GM23338 (cell line): ENCODE data around the gene PLEKHG2. TPM values are rescaled to one million over a fixed set of nuclear protein-coding genes. Genes with fewer than 3 reads are reported as not detected.

Experiments used
- ATAC-seq: fragments of 200-7000 bp; cut with Tn5 transposase; 3 replicates; pipeline ENCODE4 v1.9.1; 2020
- DNase-seq: peaks from one replicate; pipeline ENCODE4 v3.0.0-alpha.2; 2015; ENCODE audit warnings: low spot score
- H2AFZ ChIP-seq: fragments of 200-600 bp; sonication (generic); 2 replicates; pipeline ENCODE4 v1.8.0; 2016; ENCODE audit warnings: antibody characterized with exemption, mild to moderate bottlenecking, moderate library complexity
- H3F3A ChIP-seq: fragments of 200-600 bp; sonication (generic); replicated peaks from 2 replicates; pipeline ENCODE4 v1.8.0; 2017; ENCODE audit warnings: antibody characterized with exemption, mixed run types, low read depth
- H3K27ac ChIP-seq: fragments of 200-600 bp; sonication (generic); 2 replicates; pipeline ENCODE4 v1.6.1; 2016; ENCODE audit warnings: low read depth
- H3K27me3 ChIP-seq: fragments of 200-600 bp; sonication (generic); 2 replicates; pipeline ENCODE4 v1.8.0; 2016; ENCODE audit warnings: mild to moderate bottlenecking, mixed run types, moderate library complexity; ENCODE audit not compliant: insufficient read depth
- H3K36me3 ChIP-seq: fragments of 200-600 bp; sonication (generic); 2 replicates; pipeline ENCODE4 v1.8.0; 2016; ENCODE audit warnings: mild to moderate bottlenecking; ENCODE audit not compliant: insufficient read depth
- H3K4me1 ChIP-seq: fragments of 200-600 bp; sonication (generic); 2 replicates; pipeline ENCODE4 v1.8.0; 2016; ENCODE audit warnings: mild to moderate bottlenecking, moderate library complexity; ENCODE audit not compliant: insufficient read depth
- H3K4me2 ChIP-seq: fragments of 200-600 bp; sonication (generic); 2 replicates; pipeline ENCODE4 v1.7.1; 2017; ENCODE audit warnings: mixed run types
- H3K4me3 ChIP-seq: fragments of 200-600 bp; sonication (generic); 2 replicates; pipeline ENCODE4 v1.6.1; 2016; ENCODE audit warnings: mixed run types
- H3K79me2 ChIP-seq: fragments of 200-600 bp; sonication (generic); replicated peaks from 2 replicates; pipeline ENCODE4 v1.8.0; 2017; ENCODE audit warnings: mild to moderate bottlenecking; ENCODE audit not compliant: insufficient read depth
- H3K9me2 ChIP-seq: fragments of 200-600 bp; sonication (generic); 2 replicates; pipeline ENCODE4 v1.8.0; 2017; ENCODE audit not compliant: insufficient read depth
- H4K20me1 ChIP-seq: fragments of 200-600 bp; sonication (generic); replicated peaks from 2 replicates; pipeline ENCODE4 v1.8.0; 2017; ENCODE audit warnings: mild to moderate bottlenecking; ENCODE audit not compliant: insufficient read depth
- H3K27ac Mint-ChIP-seq: 2 replicates; pipeline ENCODE4 v1.8.0; 2020; ENCODE audit warnings: inconsistent platforms, mild to moderate bottlenecking, moderate library complexity, mixed read lengths
- H3K27me3 Mint-ChIP-seq: 3 replicates; pipeline ENCODE4 v1.8.0; 2022; ENCODE audit warnings: low read depth, mild to moderate bottlenecking, moderate library complexity, mixed read lengths, inconsistent platforms; ENCODE audit not compliant: insufficient read depth, poor library complexity
- H3K36me3 Mint-ChIP-seq: 3 replicates; pipeline ENCODE4 v1.8.0; 2021; ENCODE audit warnings: low read depth, mild to moderate bottlenecking, inconsistent platforms, moderate library complexity, mixed read lengths
- H3K4me1 Mint-ChIP-seq: 3 replicates; pipeline ENCODE4 v1.8.0; 2020; ENCODE audit warnings: mild to moderate bottlenecking, inconsistent platforms, mixed read lengths
- H3K4me3 Mint-ChIP-seq: 3 replicates; pipeline ENCODE4 v1.8.0; 2021; ENCODE audit warnings: moderate library complexity, mild to moderate bottlenecking, inconsistent platforms, mixed read lengths
- H3K9me3 Mint-ChIP-seq: 3 replicates; pipeline ENCODE4 v1.8.0; 2020; ENCODE audit warnings: moderate library complexity, mild to moderate bottlenecking, inconsistent platforms, mixed read lengths
- CREB1 ChIP-seq: fragments of 250-450 bp; sonication (Bioruptor Pico); IDR thresholded peaks from 2 replicates; pipeline ENCODE4 v1.5.0; 2020; ENCODE audit warnings: low read depth, mild to moderate bottlenecking, moderate library complexity
- ETS1 ChIP-seq: IDR thresholded peaks from 2 replicates; pipeline ENCODE4 v1.6.1; 2016; ENCODE audit warnings: antibody characterized with exemption
- EZH2 ChIP-seq: fragments of 200-600 bp; sonication (generic); IDR thresholded peaks from one replicate; pipeline ENCODE4 v1.8.0; 2017; ENCODE audit warnings: antibody characterized with exemption, mild to moderate bottlenecking, low read depth; ENCODE audit not compliant: unreplicated experiment
- EZH2phosphoT487 ChIP-seq: fragments of 200-600 bp; sonication (generic); IDR thresholded peaks from one replicate; pipeline ENCODE4 v1.8.1; 2018; ENCODE audit warnings: antibody characterized with exemption; ENCODE audit not compliant: unreplicated experiment
- JUNB ChIP-seq: IDR thresholded peaks from one replicate; pipeline ENCODE4 v1.6.1; 2016; ENCODE audit warnings: antibody characterized with exemption; ENCODE audit not compliant: unreplicated experiment
- NANOG ChIP-seq: IDR thresholded peaks from 2 replicates; pipeline ENCODE4 v1.6.1; 2016; ENCODE audit warnings: antibody characterized with exemption, borderline replicate concordance
- POLR2AphosphoS5 ChIP-seq: IDR thresholded peaks from 2 replicates; pipeline ENCODE4 v1.6.1; 2016; ENCODE audit warnings: antibody characterized with exemption, low read depth
- REST ChIP-seq: IDR thresholded peaks from one replicate; pipeline ENCODE4 v1.6.1; 2018; ENCODE audit warnings: antibody characterized with exemption; ENCODE audit not compliant: unreplicated experiment
- STAT1 ChIP-seq: IDR thresholded peaks from one replicate; pipeline ENCODE4 v1.6.1; 2016; ENCODE audit warnings: antibody characterized with exemption; ENCODE audit not compliant: unreplicated experiment
- ZNF114 ChIP-seq: fragments of 250-450 bp; sonication (Bioruptor Pico); IDR thresholded peaks from 2 replicates; pipeline ENCODE4 v1.5.0; 2020; ENCODE audit warnings: mild to moderate bottlenecking, moderate library complexity
- ZNF331 ChIP-seq: fragments of 250-450 bp; sonication (Bioruptor Pico); IDR thresholded peaks from 2 replicates; pipeline ENCODE4 v1.5.0; 2020; ENCODE audit warnings: low read depth, mild to moderate bottlenecking, moderate library complexity
- polyA plus RNA-seq: library from polyadenylated mRNA; unstranded; fragments of >200 nt; fragmentation: Nextera tagmentation; extraction: Ambion mirVana; gene quantifications from 2 replicates; pipeline ENCODE4 v1.2.1, GENCODE V29; 2016
- total RNA-seq: library from RNA; depleted of rRNA; stranded (reverse); fragments of >200 nt; shearing (Covaris generic); gene quantifications from 2 replicates; pipeline ENCODE4 v1.2.3, GENCODE V29; 2014
- TF ChIP-seq, protein P1 (sequence below): fragments of 250-450 bp; sonication (Bioruptor Pico); IDR thresholded peaks from 2 replicates; pipeline ENCODE4 v1.5.0; 2020; ENCODE audit warnings: mild to moderate bottlenecking, moderate library complexity
- TF ChIP-seq, protein P2 (sequence below), 2 experiments: fragments of 200-600 bp in 1 of 2; sonication (generic) in 1 of 2; conservative IDR thresholded peaks; 2 replicates each; pipeline versions ENCODE4 v1.5.1 to v1.6.1; 2016 to 2017; ENCODE audit warnings: antibody characterized with exemption in 2 of 2, low read depth in 2 of 2, mild to moderate bottlenecking in 2 of 2, moderate library complexity in 1 of 2

Gene PLEKHG2
- total and polyA plus RNA-seq, 2 experiments from 2014 or later, result 15.5 to 41.3 TPM

DNA sequence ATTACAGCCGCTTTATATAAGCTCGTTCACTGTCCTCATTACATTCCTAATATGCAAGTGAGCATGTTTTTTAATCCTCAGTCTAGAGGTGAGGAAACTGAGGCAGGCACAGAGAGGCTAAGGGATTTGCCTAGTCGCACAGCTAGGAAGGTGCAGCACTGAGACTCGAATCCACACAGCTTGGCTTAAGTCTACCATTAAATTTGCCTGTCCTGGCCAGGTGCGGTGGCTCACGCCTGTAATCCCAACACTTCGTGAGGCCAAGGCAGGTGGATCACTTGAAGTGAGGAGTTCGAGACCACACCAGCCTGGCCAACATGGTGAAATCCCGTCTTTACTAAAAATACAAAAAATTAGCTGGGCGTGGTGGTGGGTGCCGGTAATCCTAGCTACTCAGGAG lies 15.2 kb downstream of the PLEKHG2 start:
- Histone ChIP-seq H3K4me3 (no peak overlapping the region; the same call in 1 of the 2 replicates), H3K79me2 (no peaks in the 10 kb centered on the region), H4K20me1 (peaks cover 6% of the 10 kb centered on the region; the same call in 1 of the 2 replicates), H3K27me3 (no peaks in the 10 kb centered on the region), H3K36me3 (peaks cover 8% of the 10 kb centered on the region; the same call in 1 of the 2 replicates), H3K27ac (peak overlapping the region; percentile 100), H3F3A (peaks cover 31% of the 10 kb centered on the region), H3K4me1 (peaks cover 26% of the 10 kb centered on the region), H2AFZ (no peak overlapping the region), H3K9me2 (no peaks in the 10 kb centered on the region), H3K4me2 (peak overlapping the region; percentile 82)
- DNase-seq, result no peak
- Mint-ChIP-seq H3K27me3 (peaks cover 34% of the 10 kb centered on the region), H3K9me3 (no peaks in the 10 kb centered on the region; the same call in 2 of the 3 replicates), H3K36me3 (peaks cover 53% of the 10 kb centered on the region), H3K4me1 (peaks cover 33% of the 10 kb centered on the region), H3K27ac (peak overlapping the region; percentile 98), H3K4me3 (no peak overlapping the region)
- TF ChIP-seq ZNF331 (no peak), POLR2AphosphoS5 (no peak; the same call in none of the 2 replicates), JUNB (no peak), CREB1 (CRISPR knock-in tag) (no peak), STAT1 (no peak), REST (no peak), EZH2phosphoT487 (no peak), ETS1 (no peak), ZNF114 (CRISPR knock-in tag) (no peak), EZH2 (no peak), NANOG (no peak)
- TF ChIP-seq, protein P1, sequence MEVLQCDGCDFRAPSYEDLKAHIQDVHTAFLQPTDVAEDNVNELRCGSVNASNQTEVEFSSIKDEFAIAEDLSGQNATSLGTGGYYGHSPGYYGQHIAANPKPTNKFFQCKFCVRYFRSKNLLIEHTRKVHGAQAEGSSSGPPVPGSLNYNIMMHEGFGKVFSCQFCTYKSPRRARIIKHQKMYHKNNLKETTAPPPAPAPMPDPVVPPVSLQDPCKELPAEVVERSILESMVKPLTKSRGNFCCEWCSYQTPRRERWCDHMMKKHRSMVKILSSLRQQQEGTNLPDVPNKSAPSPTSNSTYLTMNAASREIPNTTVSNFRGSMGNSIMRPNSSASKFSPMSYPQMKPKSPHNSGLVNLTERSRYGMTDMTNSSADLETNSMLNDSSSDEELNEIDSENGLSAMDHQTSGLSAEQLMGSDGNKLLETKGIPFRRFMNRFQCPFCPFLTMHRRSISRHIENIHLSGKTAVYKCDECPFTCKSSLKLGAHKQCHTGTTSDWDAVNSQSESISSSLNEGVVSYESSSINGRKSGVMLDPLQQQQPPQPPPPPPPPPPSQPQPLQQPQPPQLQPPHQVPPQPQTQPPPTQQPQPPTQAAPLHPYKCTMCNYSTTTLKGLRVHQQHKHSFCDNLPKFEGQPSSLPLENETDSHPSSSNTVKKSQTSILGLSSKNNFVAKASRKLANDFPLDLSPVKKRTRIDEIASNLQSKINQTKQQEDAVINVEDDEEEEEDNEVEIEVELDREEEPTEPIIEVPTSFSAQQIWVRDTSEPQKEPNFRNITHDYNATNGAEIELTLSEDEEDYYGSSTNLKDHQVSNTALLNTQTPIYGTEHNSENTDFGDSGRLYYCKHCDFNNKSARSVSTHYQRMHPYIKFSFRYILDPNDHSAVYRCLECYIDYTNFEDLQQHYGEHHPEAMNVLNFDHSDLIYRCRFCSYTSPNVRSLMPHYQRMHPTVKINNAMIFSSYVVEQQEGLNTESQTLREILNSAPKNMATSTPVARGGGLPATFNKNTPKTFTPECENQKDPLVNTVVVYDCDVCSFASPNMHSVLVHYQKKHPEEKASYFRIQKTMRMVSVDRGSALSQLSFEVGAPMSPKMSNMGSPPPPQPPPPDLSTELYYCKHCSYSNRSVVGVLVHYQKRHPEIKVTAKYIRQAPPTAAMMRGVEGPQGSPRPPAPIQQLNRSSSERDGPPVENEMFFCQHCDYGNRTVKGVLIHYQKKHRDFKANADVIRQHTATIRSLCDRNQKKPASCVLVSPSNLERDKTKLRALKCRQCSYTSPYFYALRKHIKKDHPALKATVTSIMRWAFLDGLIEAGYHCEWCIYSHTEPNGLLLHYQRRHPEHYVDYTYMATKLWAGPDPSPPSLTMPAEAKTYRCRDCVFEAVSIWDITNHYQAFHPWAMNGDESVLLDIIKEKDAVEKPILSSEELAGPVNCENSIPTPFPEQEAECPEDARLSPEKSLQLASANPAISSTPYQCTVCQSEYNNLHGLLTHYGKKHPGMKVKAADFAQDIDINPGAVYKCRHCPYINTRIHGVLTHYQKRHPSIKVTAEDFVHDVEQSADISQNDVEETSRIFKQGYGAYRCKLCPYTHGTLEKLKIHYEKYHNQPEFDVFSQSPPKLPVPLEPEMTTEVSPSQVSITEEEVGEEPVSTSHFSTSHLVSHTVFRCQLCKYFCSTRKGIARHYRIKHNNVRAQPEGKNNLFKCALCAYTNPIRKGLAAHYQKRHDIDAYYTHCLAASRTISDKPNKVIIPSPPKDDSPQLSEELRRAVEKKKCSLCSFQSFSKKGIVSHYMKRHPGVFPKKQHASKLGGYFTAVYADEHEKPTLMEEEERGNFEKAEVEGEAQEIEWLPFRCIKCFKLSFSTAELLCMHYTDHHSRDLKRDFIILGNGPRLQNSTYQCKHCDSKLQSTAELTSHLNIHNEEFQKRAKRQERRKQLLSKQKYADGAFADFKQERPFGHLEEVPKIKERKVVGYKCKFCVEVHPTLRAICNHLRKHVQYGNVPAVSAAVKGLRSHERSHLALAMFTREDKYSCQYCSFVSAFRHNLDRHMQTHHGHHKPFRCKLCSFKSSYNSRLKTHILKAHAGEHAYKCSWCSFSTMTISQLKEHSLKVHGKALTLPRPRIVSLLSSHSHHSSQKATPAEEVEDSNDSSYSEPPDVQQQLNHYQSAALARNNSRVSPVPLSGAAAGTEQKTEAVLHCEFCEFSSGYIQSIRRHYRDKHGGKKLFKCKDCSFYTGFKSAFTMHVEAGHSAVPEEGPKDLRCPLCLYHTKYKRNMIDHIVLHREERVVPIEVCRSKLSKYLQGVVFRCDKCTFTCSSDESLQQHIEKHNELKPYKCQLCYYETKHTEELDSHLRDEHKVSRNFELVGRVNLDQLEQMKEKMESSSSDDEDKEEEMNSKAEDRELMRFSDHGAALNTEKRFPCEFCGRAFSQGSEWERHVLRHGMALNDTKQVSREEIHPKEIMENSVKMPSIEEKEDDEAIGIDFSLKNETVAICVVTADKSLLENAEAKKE (CRISPR knock-in tag), result no peak
- TF ChIP-seq, protein P2, sequence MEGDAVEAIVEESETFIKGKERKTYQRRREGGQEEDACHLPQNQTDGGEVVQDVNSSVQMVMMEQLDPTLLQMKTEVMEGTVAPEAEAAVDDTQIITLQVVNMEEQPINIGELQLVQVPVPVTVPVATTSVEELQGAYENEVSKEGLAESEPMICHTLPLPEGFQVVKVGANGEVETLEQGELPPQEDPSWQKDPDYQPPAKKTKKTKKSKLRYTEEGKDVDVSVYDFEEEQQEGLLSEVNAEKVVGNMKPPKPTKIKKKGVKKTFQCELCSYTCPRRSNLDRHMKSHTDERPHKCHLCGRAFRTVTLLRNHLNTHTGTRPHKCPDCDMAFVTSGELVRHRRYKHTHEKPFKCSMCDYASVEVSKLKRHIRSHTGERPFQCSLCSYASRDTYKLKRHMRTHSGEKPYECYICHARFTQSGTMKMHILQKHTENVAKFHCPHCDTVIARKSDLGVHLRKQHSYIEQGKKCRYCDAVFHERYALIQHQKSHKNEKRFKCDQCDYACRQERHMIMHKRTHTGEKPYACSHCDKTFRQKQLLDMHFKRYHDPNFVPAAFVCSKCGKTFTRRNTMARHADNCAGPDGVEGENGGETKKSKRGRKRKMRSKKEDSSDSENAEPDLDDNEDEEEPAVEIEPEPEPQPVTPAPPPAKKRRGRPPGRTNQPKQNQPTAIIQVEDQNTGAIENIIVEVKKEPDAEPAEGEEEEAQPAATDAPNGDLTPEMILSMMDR (conservative IDR thresholded peaks at IDR 0.05; ENCODE audit: low read depth in 2 of 2), result no peak
- no peak for ATAC-seq
